Glutamatergic neuron (in vitro differentiated cells): ENCODE measurements around the gene KCNJ9. TPM values are rescaled to one million over a fixed set of nuclear protein-coding genes. Genes with fewer than 3 reads are reported as not detected.

Source experiments
- DNase-seq: peaks from one replicate; pipeline ENCODE4 v3.0.0; 2022
- H3K27ac Mint-ChIP-seq: one replicate; pipeline ENCODE4 v1.8.0; 2020; ENCODE audit warnings: mild to moderate bottlenecking, mixed read lengths, inconsistent platforms; ENCODE audit not compliant: unreplicated experiment
- H3K27me3 Mint-ChIP-seq: one replicate; pipeline ENCODE4 v1.8.0; 2020; ENCODE audit warnings: mild to moderate bottlenecking, moderate library complexity, mixed read lengths, inconsistent platforms; ENCODE audit not compliant: unreplicated experiment
- H3K36me3 Mint-ChIP-seq: one replicate; pipeline ENCODE4 v1.8.0; 2020; ENCODE audit warnings: mild to moderate bottlenecking, mixed read lengths, inconsistent platforms; ENCODE audit not compliant: unreplicated experiment
- H3K4me1 Mint-ChIP-seq: one replicate; pipeline ENCODE4 v1.8.0; 2020; ENCODE audit warnings: mild to moderate bottlenecking, low read depth, mixed read lengths, inconsistent platforms; ENCODE audit not compliant: unreplicated experiment
- H3K4me3 Mint-ChIP-seq: one replicate; pipeline ENCODE4 v1.8.0; 2020; ENCODE audit warnings: mild to moderate bottlenecking, mixed read lengths, inconsistent platforms; ENCODE audit not compliant: unreplicated experiment
- H3K9me3 Mint-ChIP-seq: one replicate; pipeline ENCODE4 v1.8.0; 2020; ENCODE audit warnings: mild to moderate bottlenecking, moderate library complexity, mixed read lengths, inconsistent platforms; ENCODE audit not compliant: unreplicated experiment
- CTCF ChIP-seq: fragments of 200-600 bp; sonication (generic); IDR thresholded peaks from one replicate; pipeline ENCODE4 v1.5.0; 2021; ENCODE audit not compliant: partially characterized antibody, unreplicated experiment
- total RNA-seq: library from RNA; stranded (reverse); fragmentation: NEBNext Ultra II Directional; extraction: Animal tissue kit (Norgen Biotek cat#: 25700); gene quantifications from one replicate; pipeline ENCODE4 v1.2.1, GENCODE V29; 2021; ENCODE audit not compliant: unreplicated experiment

KCNJ9 gene
- total RNA-seq, 1 donor from 2014 or later, result 2.0 TPM

GRCh38 chr1:160112357-160112756 is 31.0 kb downstream of the KCNJ9 start:
- Mint-ChIP-seq H3K27ac (no peak overlapping the region), H3K36me3 (no peaks in the 10 kb centered on the region), H3K4me1 (peaks cover 12% of the 10 kb centered on the region), H3K27me3 (peaks cover 11% of the 10 kb centered on the region), H3K9me3 (peaks cover 1% of the 10 kb centered on the region), H3K4me3 (no peak overlapping the region)
- no peak for TF ChIP-seq CTCF
- no peak for DNase-seq

DNA sequence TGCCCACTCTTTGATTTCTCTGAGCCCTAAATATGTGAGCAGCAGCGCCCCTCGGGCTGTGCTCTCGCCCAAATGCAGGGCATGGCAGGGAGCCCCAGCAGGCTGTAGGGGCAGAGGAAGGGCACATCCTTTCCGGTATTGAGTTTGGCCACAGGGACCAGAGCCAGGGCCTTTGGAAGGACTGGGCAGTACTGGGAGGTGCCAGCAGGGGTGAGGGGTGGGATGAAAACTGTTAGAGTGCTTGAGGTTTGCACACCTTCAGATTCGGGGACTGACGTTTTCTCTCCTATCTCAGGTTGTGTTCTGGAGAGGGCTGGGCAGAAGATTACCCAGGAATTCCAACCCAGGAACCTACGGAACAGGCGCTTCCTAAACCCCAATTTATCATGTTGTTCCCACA is 32.1 kb downstream of the KCNJ9 start:
- H3K4me3 Mint-ChIP-seq, result no peak overlapping the region
- H3K36me3 Mint-ChIP-seq, result no peaks in the 10 kb centered on the region
- no peak for DNase-seq
- H3K27ac Mint-ChIP-seq, result no peak overlapping the region
- H3K4me1 Mint-ChIP-seq, result peaks cover 12% of the 10 kb centered on the region
- H3K27me3 Mint-ChIP-seq, result peaks cover 11% of the 10 kb centered on the region
- H3K9me3 Mint-ChIP-seq, result peaks cover 1% of the 10 kb centered on the region
- TF ChIP-seq CTCF, result no peak

- no peak overlapping the region for H3K4me3 Mint-ChIP-seq
- H3K9me3 Mint-ChIP-seq, result peaks cover 1% of the 10 kb centered on the region
- peaks cover 11% of the 10 kb centered on the region for H3K27me3 Mint-ChIP-seq
- TF ChIP-seq CTCF, result no peak
- H3K4me1 Mint-ChIP-seq, result peaks cover 9% of the 10 kb centered on the region
- DNase-seq, result no peak
- H3K27ac Mint-ChIP-seq, result no peak overlapping the region
- no peaks in the 10 kb centered on the region for H3K36me3 Mint-ChIP-seq
Measured at GRCh38 chr1:160114085-160114484, 32.7 kb downstream of the KCNJ9 start.

GRCh38 chr1:160115545-160116282 is 34.4 kb downstream of the KCNJ9 start, which contains the start of gene ATP1A2:
ATP1A2 (plus strand) TSS chr1:160115759; CDS start chr1:160115862, 103 bp downstream.
- peaks cover 7% of the 10 kb centered on the region for H3K27me3 Mint-ChIP-seq
- no peak within 1 kb of the TSS for H3K4me3 Mint-ChIP-seq
- H3K27ac Mint-ChIP-seq, result no peak within 1 kb of the TSS

More at GRCh38 chr1:160115545-160116282, 34.4 kb downstream of the KCNJ9 start, which contains the start of gene ATP1A2:
- no peak for TF ChIP-seq CTCF
- peaks cover 1% of the 10 kb centered on the region for H3K9me3 Mint-ChIP-seq
- H3K36me3 Mint-ChIP-seq, result no peaks in the 10 kb centered on the region
- DNase-seq, result no peak
- peaks cover 9% of the 10 kb centered on the region for H3K4me1 Mint-ChIP-seq
